Hepatocyte (in vitro differentiated cells): ENCODE measurements around the gene ZNF764.

Source experiments
- EZH2phosphoT487 ChIP-seq: fragments of 200-600 bp; sonication (generic); IDR thresholded peaks from one replicate; pipeline ENCODE4 v1.6.1; 2018; ENCODE audit warnings: antibody characterized with exemption, mild to moderate bottlenecking, low read depth, moderate library complexity; ENCODE audit not compliant: unreplicated experiment, severe bottlenecking
- TF ChIP-seq, protein P1 (sequence below): fragments of 200-600 bp; sonication (generic); IDR thresholded peaks from 2 replicates; pipeline ENCODE4 v1.5.1; 2016; ENCODE audit warnings: antibody characterized with exemption, mild to moderate bottlenecking; ENCODE audit not compliant: poor library complexity

DNA sequence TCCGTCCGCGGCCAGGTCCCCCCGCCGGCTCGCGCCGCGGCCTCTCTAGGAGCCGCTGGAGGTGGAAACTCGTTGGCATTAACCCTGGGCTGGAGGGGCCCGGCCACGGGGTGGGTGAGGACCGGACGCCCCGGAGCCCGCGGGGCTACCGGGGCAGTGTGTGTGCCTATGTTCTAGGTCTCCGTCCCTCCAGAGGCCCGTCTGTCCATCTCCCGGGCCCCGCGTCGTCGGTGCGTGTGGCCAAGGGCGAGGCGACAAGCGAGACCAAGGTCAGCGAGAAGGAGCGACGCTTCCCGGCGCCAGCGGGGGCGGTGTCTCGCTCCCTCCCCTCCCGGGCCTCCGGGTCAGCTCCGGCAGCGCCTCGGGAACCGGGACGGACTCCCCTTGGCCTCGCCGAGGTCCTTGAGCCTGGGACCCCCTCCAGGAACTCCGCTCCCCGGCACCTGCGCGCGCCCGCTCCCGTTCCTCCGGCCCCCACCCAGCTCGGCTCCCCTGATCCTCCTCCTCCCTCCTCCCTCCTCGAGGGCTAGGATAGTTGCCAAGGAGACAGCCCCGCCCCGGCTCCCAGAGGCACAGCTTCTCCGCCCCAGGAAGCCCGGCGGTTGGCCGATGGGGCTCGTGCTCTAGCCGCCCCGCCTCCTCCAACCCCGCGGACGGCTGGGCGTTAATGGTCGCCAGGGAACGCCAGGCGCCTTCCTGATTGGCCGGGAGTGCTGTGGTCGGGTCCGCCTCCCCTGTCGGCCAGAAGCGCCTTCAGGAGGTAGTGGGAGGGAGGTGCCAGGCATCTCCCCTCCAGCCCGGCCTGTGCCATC is 31.1 kb downstream of the ZNF764 start:
- TF ChIP-seq, protein P1, sequence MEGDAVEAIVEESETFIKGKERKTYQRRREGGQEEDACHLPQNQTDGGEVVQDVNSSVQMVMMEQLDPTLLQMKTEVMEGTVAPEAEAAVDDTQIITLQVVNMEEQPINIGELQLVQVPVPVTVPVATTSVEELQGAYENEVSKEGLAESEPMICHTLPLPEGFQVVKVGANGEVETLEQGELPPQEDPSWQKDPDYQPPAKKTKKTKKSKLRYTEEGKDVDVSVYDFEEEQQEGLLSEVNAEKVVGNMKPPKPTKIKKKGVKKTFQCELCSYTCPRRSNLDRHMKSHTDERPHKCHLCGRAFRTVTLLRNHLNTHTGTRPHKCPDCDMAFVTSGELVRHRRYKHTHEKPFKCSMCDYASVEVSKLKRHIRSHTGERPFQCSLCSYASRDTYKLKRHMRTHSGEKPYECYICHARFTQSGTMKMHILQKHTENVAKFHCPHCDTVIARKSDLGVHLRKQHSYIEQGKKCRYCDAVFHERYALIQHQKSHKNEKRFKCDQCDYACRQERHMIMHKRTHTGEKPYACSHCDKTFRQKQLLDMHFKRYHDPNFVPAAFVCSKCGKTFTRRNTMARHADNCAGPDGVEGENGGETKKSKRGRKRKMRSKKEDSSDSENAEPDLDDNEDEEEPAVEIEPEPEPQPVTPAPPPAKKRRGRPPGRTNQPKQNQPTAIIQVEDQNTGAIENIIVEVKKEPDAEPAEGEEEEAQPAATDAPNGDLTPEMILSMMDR, result peak; percentile 31
- TF ChIP-seq EZH2phosphoT487, result no peak
